Measurements from ENCODE around the gene OVAAL.

OVAAL gene

GRCh38 chr1:180560868-180561600 is 2.3 kb downstream of the OVAAL start:
- H3K4me3 ChIP-seq (ENCODE audit: control insufficient read depth, low read depth, low read length), result no peak overlapping the region
- DNase-seq (ENCODE audit: low read depth), result no peak
- TF ChIP-seq, protein P1, sequence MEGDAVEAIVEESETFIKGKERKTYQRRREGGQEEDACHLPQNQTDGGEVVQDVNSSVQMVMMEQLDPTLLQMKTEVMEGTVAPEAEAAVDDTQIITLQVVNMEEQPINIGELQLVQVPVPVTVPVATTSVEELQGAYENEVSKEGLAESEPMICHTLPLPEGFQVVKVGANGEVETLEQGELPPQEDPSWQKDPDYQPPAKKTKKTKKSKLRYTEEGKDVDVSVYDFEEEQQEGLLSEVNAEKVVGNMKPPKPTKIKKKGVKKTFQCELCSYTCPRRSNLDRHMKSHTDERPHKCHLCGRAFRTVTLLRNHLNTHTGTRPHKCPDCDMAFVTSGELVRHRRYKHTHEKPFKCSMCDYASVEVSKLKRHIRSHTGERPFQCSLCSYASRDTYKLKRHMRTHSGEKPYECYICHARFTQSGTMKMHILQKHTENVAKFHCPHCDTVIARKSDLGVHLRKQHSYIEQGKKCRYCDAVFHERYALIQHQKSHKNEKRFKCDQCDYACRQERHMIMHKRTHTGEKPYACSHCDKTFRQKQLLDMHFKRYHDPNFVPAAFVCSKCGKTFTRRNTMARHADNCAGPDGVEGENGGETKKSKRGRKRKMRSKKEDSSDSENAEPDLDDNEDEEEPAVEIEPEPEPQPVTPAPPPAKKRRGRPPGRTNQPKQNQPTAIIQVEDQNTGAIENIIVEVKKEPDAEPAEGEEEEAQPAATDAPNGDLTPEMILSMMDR (conservative IDR thresholded peaks at IDR 0.05; ENCODE audit: control insufficient read depth, insufficient read depth, low read depth, low read length), result no peak

DNA sequence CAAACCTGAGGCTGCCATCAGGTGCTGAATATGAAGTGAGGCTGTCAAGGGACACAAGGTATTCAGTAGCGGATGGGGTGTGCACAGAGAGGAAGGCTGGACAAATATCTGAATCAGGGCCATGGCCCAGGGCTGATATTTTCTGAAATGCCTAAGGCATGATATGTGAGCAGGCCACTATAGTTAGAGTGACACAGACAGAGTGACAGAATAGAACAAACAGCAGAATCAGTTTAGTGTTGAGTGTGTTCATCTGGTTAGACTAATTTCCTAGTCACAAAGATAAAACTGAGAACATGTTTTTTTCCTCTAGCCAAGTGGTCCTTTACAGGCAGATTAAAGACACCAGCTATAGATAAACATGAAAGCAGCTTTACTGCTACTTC is 3.9 kb downstream of the OVAAL start:
- DNase-seq (ENCODE audit: low read depth), result no peak
- TF ChIP-seq, protein P1 (conservative IDR thresholded peaks at IDR 0.05; ENCODE audit: control insufficient read depth, insufficient read depth, low read depth, low read length), result no peak
- H3K4me3 ChIP-seq (ENCODE audit: control insufficient read depth, low read depth, low read length), result no peak overlapping the region

GRCh38 chr1:180563026-180563827 is 4.5 kb downstream of the OVAAL start:
- TF ChIP-seq, protein P1 (conservative IDR thresholded peaks at IDR 0.05; ENCODE audit: control insufficient read depth, insufficient read depth, low read depth, low read length), result no peak
- no peak overlapping the region for H3K4me3 ChIP-seq (ENCODE audit: control insufficient read depth, low read depth, low read length)
- peak; percentile 45 for DNase-seq (ENCODE audit: low read depth)

GRCh38 chr1:180565121-180565871 is 6.5 kb downstream of the OVAAL start:
- no peak for DNase-seq (ENCODE audit: low read depth)
- H3K4me3 ChIP-seq (ENCODE audit: control insufficient read depth, low read depth, low read length), result no peak overlapping the region
- TF ChIP-seq, protein P1 (conservative IDR thresholded peaks at IDR 0.05; ENCODE audit: control insufficient read depth, insufficient read depth, low read depth, low read length), result no peak

DNA sequence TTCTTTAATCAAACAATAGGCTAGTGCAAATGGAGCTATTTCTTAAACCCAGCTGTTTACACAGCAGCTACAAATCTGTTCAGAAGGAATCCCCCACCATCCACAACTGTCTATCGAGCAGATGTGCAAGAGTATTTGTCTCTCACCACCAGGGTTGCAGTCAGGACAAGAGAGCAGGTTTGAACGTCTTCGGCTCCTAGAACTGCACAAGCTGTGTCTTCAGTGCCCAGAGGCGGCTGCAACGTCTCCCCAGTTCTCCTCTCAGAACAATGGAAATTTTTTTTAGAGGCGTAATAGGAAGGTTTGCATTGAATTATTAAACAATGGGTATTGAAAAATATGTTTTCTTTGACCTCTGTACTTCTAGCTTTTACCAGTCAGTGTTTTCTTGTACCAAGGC is 7.3 kb downstream of the OVAAL start:
- TF ChIP-seq, protein P1 (conservative IDR thresholded peaks at IDR 0.05; ENCODE audit: control insufficient read depth, insufficient read depth, low read depth, low read length), result no peak
- no peak overlapping the region for H3K4me3 ChIP-seq (ENCODE audit: control insufficient read depth, low read depth, low read length)
- no peak for DNase-seq (ENCODE audit: low read depth)

GRCh38 chr1:180566495-180566894 is 7.7 kb downstream of the OVAAL start:
- no peak for DNase-seq (ENCODE audit: low read depth)
- TF ChIP-seq, protein P1 (conservative IDR thresholded peaks at IDR 0.05; ENCODE audit: control insufficient read depth, insufficient read depth, low read depth, low read length), result no peak
- no peak overlapping the region for H3K4me3 ChIP-seq (ENCODE audit: control insufficient read depth, low read depth, low read length)

Measured in fibroblast of mammary gland (primary cell).